ENCODE measurements around the gene SYNE2. TPM values are rescaled to one million over a fixed set of nuclear protein-coding genes. Genes with fewer than 3 reads are reported as not detected.

The SYNE2 gene
- total and polyA plus RNA-seq, 2 of the 8 experiments (the other 6 are each of a cell fraction or from before 2014, with no cell fraction given): 32.6 to 46.1 TPM

GRCh38 chr14:63891148-63891975, 38.6 kb downstream of the SYNE2 start (continued):
- TF ChIP-seq CHD2 (IDR thresholded peaks at IDR 0.05; ENCODE audit: low read length) (no peak), KDM1A (IDR thresholded peaks at IDR 0.05; ENCODE audit: borderline replicate concordance, low read length) (no peak), CHD7 (IDR thresholded peaks at IDR 0.05; ENCODE audit: insufficient replicate concordance, low read length) (peak; percentile 93), RXRA (IDR thresholded peaks at IDR 0.05; ENCODE audit: insufficient read depth, low read depth, low read length) (no peak), BCL11A (IDR thresholded peaks at IDR 0.05; ENCODE audit: low read depth in 2 of 2, low read length in 2 of 2) (no peak), SP2 (IDR thresholded peaks at IDR 0.05; ENCODE audit: low read length) (no peak), CTBP2 (IDR thresholded peaks at IDR 0.05; ENCODE audit: borderline replicate concordance, insufficient read depth, insufficient read length, low read length) (no peak), ZNF274 (IDR thresholded peaks at IDR 0.05; ENCODE audit: borderline replicate concordance, extremely low read depth, low read length) (no peak), EP300 (IDR thresholded peaks at IDR 0.05; ENCODE audit: borderline replicate concordance in 1 of 2, low read depth in 2 of 2, low read length in 2 of 2) (no peak), YY1 (IDR thresholded peaks at IDR 0.05; ENCODE audit: low read depth, low read length) (no peak)

All from H1 (cell line).